ENCODE measurements around the gene PEX14.
A peak's percentile ranks its signal among the peaks of the same experiment; 100 is the strongest.
"Not testable (repeated sequence)": the region's sequence is repeated elsewhere in the genome, so short reads cannot be mapped to it uniquely, and the experiment has no call there.

Gene PEX14

GRCh38 chr1:10474613-10475507 is at the start of gene PEX14:
PEX14 (plus strand) TSS chr1:10474950; CDS start chr1:10474967, 17 bp downstream.
- DNase-seq: peak in 57 of 58 donors; percentile 33 to 88 (median 75)

DNA sequence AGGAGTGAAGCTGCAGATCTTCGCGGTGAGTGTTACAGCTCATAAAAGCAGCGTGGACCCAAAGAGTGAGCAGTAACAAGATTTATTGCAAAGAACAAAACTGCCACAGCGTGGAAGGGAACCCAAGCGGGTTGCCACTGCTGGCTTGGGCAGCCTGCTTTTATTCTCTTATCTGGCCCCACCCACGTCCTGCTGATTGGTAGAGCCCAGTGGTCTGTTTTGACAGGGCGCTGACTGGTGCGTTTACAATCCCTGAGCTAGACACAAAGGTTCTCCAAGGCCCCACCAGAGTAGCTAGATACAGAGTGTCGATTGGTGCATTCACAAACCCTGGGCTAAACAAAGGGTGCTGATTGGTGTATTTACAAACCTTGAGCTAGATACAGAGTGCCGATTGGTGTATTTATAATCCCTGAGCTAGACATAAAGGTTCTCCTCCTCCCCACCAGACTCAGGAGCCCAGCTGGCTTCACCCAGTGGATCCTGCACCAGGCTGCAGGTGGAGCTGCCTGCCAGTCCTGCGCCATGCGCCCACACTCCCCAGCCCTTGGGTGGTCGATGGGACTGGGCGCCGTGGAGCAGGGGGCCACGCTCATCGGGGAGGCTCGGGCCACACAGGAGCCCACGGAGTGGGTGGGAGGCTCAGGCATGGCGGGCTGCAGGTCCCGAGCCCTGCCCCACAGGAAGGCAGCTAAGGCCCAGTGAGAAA is 48.8 kb upstream of the PEX14 start:
- DNase-seq: not testable (repeated sequence)

- DNase-seq: not testable (repeated sequence)
These were observed 48.3 kb upstream of the PEX14 start for GRCh38 chr1:10426535-10426848.

GRCh38 chr1:10428984-10429383 is 45.8 kb upstream of the PEX14 start:
- DNase-seq: no peak

GRCh38 chr1:10429868-10430215 is 44.9 kb upstream of the PEX14 start:
- no peak for DNase-seq

- DNase-seq: peak in 57 of 58 donors; percentile 47 to 96 (median 84)
These were observed 44.3 kb upstream of the PEX14 start, which contains the start of gene CENPS for GRCh38 chr1:10430216-10431069. CENPS (plus strand) TSS chr1:10430433; CDS start chr1:10430518, 85 bp downstream.

- DNase-seq: peak in 1 of 58 donors; percentile 35
These were observed 43.5 kb upstream of the PEX14 start for GRCh38 chr1:10431070-10431730.

DNA sequence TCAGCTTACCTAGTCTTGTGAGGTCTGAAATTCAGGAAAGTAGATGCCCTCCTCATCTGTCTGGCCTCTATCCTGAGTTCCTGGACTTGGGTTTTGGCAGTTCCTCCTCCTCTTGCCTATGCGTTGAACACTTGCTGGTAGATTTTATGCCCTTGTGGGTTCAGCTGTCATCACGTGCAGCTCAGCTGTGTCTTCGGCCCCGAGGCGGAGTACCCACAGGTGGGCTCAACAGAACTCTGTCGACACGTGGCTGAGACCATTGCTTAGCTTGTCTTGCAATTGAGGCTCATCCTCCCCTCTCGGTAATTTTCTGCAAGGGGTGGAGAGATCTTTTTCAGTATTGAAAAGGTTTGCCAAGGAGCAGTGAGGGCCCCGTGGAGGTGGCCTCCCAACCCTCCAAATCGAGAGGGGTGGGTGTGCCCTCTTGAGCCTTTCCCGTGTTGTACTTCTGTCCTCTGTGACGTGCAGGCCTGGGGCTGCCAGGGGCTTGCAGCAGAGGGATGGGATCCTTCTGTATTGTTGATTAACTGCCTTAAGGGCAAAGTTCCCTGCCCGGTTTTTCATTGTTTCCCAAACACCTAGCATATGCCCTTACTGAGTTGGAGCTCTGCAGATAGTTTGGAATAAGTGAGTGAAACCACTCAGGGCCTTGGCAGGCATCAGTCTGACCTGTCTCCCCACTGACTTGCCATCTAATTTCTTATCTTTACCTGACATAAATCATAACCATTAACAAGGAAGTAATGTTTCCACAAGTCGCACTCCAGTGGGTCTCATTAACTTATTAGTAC is 41.6 kb upstream of the PEX14 start:
- DNase-seq: no peak

DNA sequence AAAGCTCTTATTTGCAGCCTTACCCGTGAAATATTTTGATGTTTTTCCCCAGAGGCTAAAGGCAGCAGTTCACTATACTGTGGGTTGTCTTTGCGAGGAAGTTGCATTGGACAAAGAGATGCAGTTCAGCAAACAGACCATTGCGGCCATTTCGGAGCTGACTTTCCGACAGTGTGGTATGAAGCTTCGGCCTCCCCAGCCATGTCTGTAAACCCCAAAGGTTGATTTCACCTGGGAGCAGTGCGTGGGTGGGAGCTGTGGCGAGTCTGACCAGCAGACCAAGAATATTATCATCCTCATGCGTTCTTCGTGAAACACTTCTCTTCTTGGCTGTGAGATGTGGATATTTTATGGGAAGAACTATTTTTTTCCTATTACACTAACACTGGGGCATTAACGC is 41.0 kb upstream of the PEX14 start:
- DNase-seq: no peak

GRCh38 chr1:10434590-10434989 is 40.2 kb upstream of the PEX14 start:
- peak in 1 of 58 donors; percentile 8 for DNase-seq

DNA sequence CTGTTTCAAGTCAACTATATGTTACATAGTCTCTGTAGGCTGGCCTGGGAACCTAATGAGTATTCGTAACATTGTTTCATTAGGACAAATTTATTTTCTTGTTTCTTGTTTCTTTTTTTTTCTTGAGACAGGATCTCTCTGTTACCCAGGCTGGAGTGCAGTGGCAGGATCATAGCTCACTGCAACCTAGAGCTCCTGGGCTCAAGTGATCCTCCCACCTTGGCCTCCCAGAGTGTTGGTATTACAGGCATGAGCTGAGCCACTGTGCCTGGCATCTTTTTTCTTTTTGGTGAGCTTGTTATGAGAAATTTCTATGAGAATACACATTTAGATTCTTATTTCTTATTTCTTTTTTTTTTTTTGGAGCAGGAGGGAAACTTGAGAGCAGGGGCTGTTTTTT is 37.7 kb upstream of the PEX14 start:
- DNase-seq: no peak

DNA sequence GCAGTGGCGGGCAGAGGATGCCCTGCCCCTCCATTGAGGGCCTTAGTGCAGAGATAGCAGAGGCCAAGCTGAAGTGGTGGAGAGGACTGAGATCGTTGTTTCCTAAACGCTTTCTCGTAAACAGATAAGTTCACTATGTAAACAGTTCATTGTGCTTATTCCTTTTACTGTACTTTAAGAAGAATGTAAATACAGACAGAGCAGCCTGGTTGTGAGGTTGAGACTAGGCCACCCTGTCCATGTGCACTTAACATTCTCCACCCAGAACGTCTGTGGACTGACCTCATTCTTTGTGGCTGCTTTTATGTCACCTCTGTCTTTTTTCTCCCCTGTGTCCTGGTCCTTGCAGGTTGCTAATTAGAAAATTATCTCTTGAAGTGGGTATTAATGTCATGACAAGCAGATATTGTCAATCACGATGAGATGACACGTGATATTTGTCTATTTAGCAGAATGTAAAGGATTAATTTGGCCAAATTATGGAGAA is 36.0 kb upstream of the PEX14 start:
- DNase-seq: no peak

- no peak for DNase-seq
These were observed 34.4 kb upstream of the PEX14 start for GRCh38 chr1:10440305-10440704.

- no peak for DNase-seq
These were observed 34.0 kb upstream of the PEX14 start for GRCh38 chr1:10440794-10441193.

- no peak for DNase-seq
These were observed 30.5 kb upstream of the PEX14 start for GRCh38 chr1:10444248-10444647.

DNA sequence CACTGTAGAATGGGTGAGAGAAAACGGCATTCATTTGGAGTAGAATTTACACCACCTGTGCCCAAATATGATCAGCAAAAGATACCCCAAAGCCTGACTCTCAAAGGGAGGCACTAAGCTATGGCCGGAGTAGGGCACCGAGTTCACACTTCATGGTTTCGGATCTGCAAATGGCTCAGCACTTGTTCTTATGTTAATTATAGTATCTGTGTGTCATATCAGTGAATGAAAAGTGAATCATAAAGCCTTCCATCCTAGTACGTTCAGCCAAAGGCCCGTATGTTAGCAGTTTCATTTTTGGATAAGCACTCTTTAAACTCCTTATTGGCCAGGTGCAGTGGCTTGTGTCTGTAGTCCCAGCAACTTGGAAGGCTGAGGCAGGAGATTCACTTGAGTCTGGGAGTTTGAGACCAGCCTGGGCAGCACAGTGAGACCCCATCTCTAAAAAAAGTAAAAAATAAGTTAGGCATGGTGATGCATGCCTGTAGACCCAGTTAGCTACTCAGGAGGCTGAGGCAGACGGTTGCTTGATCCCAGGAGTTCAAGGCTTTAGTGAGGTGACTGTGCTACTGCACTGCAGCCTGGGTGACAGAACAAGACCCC is 29.9 kb upstream of the PEX14 start:
- DNase-seq: no peak

DNA sequence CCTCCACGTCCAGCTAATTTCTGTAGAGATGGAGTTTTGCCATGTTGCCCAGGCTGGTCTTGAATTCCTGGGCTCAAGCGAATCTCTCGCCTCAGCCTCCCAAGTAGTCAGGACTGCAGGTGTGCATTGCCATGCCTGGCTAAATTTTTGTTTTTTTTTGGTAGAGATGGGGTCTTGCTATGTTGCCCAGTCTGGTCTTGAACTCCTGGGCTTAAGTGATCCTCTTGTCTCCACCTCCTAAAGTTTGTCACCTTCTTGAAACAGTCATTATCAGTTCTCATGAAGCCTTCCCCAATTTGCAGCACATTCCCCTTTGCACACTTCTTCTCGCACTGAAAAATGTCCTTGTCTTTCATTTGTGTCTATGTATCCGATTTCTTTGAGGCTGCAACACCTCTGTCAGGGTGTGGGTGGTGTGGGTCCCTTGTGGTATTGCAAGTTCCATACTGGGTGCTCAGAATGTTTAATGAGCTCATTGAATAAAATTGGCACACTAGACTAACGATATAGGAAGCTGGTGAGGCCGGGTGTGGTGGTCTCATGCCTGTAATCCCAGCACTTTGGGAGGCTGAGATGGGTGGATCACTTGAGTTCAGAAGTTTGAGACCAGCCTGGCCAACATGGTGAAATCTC is 27.8 kb upstream of the PEX14 start:
- no peak for DNase-seq

DNA sequence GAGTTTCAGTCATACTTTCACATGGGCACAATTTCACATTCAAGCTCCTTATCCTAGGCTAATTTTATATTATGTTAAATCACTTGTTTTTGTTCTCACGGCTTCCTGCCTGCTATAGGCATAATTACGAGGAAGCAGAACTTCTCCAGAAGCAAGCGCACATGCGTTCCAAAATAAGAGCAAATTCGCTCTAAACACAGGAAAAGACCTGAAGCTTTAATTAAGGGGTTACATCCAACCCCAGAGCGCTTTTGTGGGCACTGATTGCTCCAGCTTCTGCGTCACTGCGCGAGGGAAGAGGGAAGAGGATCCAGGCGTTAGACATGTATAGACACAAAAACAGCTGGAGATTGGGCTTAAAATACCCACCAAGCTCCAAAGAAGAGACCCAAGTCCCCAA is 25.0 kb upstream of the PEX14 start, which contains the start of gene CORT:
Gene CORT (plus strand): TSS at position 281 of the 400 bp plus-strand sequence. CDS start 193 bp downstream, outside the sequence.
- peak in 16 of 58 donors; percentile 3 to 40 (median 21) for DNase-seq

Measured in anterior cingulate cortex (tissue), 58 donors.